HepG2 (cell line): Measurements from ENCODE around the gene PADI1. TPM values are rescaled to one million over a fixed set of nuclear protein-coding genes. Genes with fewer than 3 reads are reported as not detected.

Experiments used
- ATAC-seq: fragments of 200-7000 bp; cut with Tn5 transposase; 3 replicates; pipeline ENCODE4 v1.9.1; 2020; ENCODE audit warnings: mild to moderate bottlenecking, moderate library complexity
- BruUV-seq: library from RNA; stranded (reverse); fragments of 400-500 nt; replicated peaks from 2 replicates; lab custom pipeline; 2021; lab: Mats Ljungman, UMichigan
- CTCF ChIA-PET: fragments of 300-600 bp; formaldehyde crosslinking; extraction: SDS; loops from one replicate; lab custom pipeline; 2021; ENCODE audit warnings: low total read pairs, inconsistent platforms, low intra/inter-chr PET ratio; lab: Yijun Ruan, JAX
- POLR2A ChIA-PET: fragments of 350-600 bp; sonication (Branson Sonifier 250); formaldehyde crosslinking; loops from one replicate; lab custom pipeline; 2020; ENCODE audit warnings: antibody characterized with exemption, inconsistent platforms; lab: Yijun Ruan, JAX
- DNase-seq: peaks from one replicate; pipeline ENCODE4 v3.0.0-alpha.2; 2015; ENCODE audit warnings: low spot score
- FAIRE-seq: peaks from 3 replicates; lab custom pipeline; 2011; peaks lifted over from hg19 to GRCh38; lab: Jason Lieb, UNC
- H2AFZ ChIP-seq: one replicate; pipeline ENCODE4 v1.6.1; 2011; ENCODE audit warnings: low read length, inconsistent platforms
- H3K27ac ChIP-seq: fragments of 300-600 bp; 3 replicates; pipeline ENCODE4 v1.8.0; 2011; ENCODE audit warnings: mixed run types, mild to moderate bottlenecking, mixed read lengths, low read length, inconsistent platforms; ENCODE audit not compliant: insufficient read depth; ENCODE audit errors: extremely low read length
- H3K27me3 ChIP-seq, 2 experiments: fragments of 200-600 bp in 1 of 2; 2 replicates in 1 of 2; 3 replicates in 1 of 2; pipeline versions ENCODE4 v1.6.0 to v1.8.0; 2011; ENCODE audit warnings: low read length in 2 of 2, mild to moderate bottlenecking in 2 of 2, moderate library complexity in 2 of 2, inconsistent platforms in 1 of 2; ENCODE audit not compliant: insufficient read depth in 2 of 2, control insufficient read depth in 1 of 2
- H3K36me3 ChIP-seq, 2 experiments: fragments of 200-600 bp in 1 of 2; replicated peaks in 1 of 2; 2 replicates in 1 of 2; 3 replicates in 1 of 2; pipeline versions ENCODE4 v1.5.1 to v1.8.0; 2011; ENCODE audit warnings: low read length in 2 of 2, inconsistent platforms in 1 of 2; ENCODE audit not compliant: insufficient read depth in 2 of 2, control insufficient read depth in 1 of 2
- H3K4me1 ChIP-seq: 2 replicates; pipeline ENCODE4 v1.5.1; 2012; ENCODE audit warnings: low read length, inconsistent platforms; ENCODE audit not compliant: insufficient read depth
- H3K4me2 ChIP-seq: 2 replicates; pipeline ENCODE4 v1.6.0; 2011; ENCODE audit warnings: low read depth, low read length, inconsistent platforms
- H3K4me3 ChIP-seq, 3 experiments: fragments of 200-600 bp in 1 of 3; sonication (generic), shearing (Covaris generic) in 1 of 3; replicated peaks in 1 of 3; 2 replicates each; pipeline ENCODE4 v1.5.1; 2011 to 2016; ENCODE audit warnings: low read length in 3 of 3, inconsistent platforms in 2 of 3, low read depth in 2 of 3, mild to moderate bottlenecking in 2 of 3, control low read depth in 1 of 3, mixed read lengths in 1 of 3; ENCODE audit not compliant: insufficient read depth in 1 of 3
- H3K79me2 ChIP-seq: one replicate; pipeline ENCODE4 v1.6.1; 2011; ENCODE audit warnings: low read length, inconsistent platforms; ENCODE audit not compliant: insufficient read depth
- H3K9ac ChIP-seq: 2 replicates; pipeline ENCODE4 v1.6.0; 2011; ENCODE audit warnings: mild to moderate bottlenecking, low read depth, low read length, inconsistent platforms; ENCODE audit not compliant: insufficient read depth
- H3K9me3 ChIP-seq: 2 replicates; pipeline ENCODE4 v1.5.1; 2012; ENCODE audit warnings: mild to moderate bottlenecking, low read length
- H4K20me1 ChIP-seq: 2 replicates; pipeline ENCODE4 v1.6.0; 2011; ENCODE audit warnings: inconsistent platforms, mild to moderate bottlenecking, low read length, moderate library complexity; ENCODE audit not compliant: insufficient read depth
- GLMP ChIP-seq: sonication (generic); formaldehyde crosslinking; IDR thresholded peaks from 2 replicates; pipeline ENCODE4 v1.9.0; 2021; ENCODE audit warnings: missing genetic modification reagents, mild to moderate bottlenecking, borderline replicate concordance
- GTF3A ChIP-seq: sonication (generic); formaldehyde crosslinking; conservative IDR thresholded peaks from 2 replicates; pipeline ENCODE4 v1.4.0; 2020; ENCODE audit warnings: mild to moderate bottlenecking, missing genetic modification reagents
- HNRNPH1 ChIP-seq: fragments of 200-400 bp; formaldehyde crosslinking; optimal IDR thresholded peaks from 2 replicates; pipeline ENCODE3; 2017; ENCODE audit warnings: mild to moderate bottlenecking, low read depth, low read length
- MED8 ChIP-seq: sonication (generic); formaldehyde crosslinking; IDR thresholded peaks from 2 replicates; pipeline ENCODE4 v1.8.1; 2023; ENCODE audit warnings: mild to moderate bottlenecking, missing genetic modification reagents; ENCODE audit not compliant: insufficient replicate concordance
- NAIF1 ChIP-seq: sonication (generic); formaldehyde crosslinking; IDR thresholded peaks from 2 replicates; pipeline ENCODE4 v1.5.0; 2020; ENCODE audit warnings: mild to moderate bottlenecking, missing genetic modification reagents, borderline replicate concordance
- NCOA2 ChIP-seq: sonication (generic); formaldehyde crosslinking; IDR thresholded peaks from 2 replicates; pipeline ENCODE4 v1.8.0; 2022; ENCODE audit warnings: inconsistent platforms
- NCOA5 ChIP-seq: sonication (generic); formaldehyde crosslinking; IDR thresholded peaks from 2 replicates; pipeline ENCODE4 v1.4.0; 2020; ENCODE audit warnings: missing genetic modification reagents
- NFIC ChIP-seq: IDR thresholded peaks from 2 replicates; pipeline ENCODE4 v1.6.1; 2012; ENCODE audit warnings: mild to moderate bottlenecking, low read length, inconsistent platforms
- POLR2A ChIP-seq, 2 experiments: IDR thresholded peaks; 2 replicates each; pipeline ENCODE4 v1.6.1; 2011; ENCODE audit warnings: low read depth in 2 of 2, low read length in 2 of 2, mild to moderate bottlenecking in 1 of 2, moderate library complexity in 1 of 2; ENCODE audit not compliant: insufficient read depth in 1 of 2
- RAD51 ChIP-seq: fragments of 450-650 bp; IDR thresholded peaks from 2 replicates; pipeline ENCODE4 v1.6.1; 2016; ENCODE audit warnings: borderline replicate concordance
- SKI ChIP-seq: fragments of 450-650 bp; IDR thresholded peaks from one replicate; pipeline ENCODE4 v1.6.1; 2018; ENCODE audit warnings: mild to moderate bottlenecking; ENCODE audit not compliant: partially characterized antibody
- SSRP1 ChIP-seq: IDR thresholded peaks from 2 replicates; pipeline ENCODE4 v1.6.1; 2016; ENCODE audit warnings: control low read depth
- TBL1XR1 ChIP-seq: fragments of 150-350 bp; IDR thresholded peaks from 2 replicates; pipeline ENCODE4 v1.6.1; 2014; ENCODE audit warnings: borderline replicate concordance, low read length; ENCODE audit not compliant: partially characterized antibody
- ZBTB43 ChIP-seq: sonication (generic); formaldehyde crosslinking; conservative IDR thresholded peaks from 2 replicates; pipeline ENCODE4 v1.4.0; 2020; ENCODE audit warnings: missing genetic modification reagents
- ZC3H4 ChIP-seq: sonication (generic); formaldehyde crosslinking; IDR thresholded peaks from 2 replicates; pipeline ENCODE4 v1.4.0; 2020; ENCODE audit warnings: missing genetic modification reagents, borderline replicate concordance
- ZNF431 ChIP-seq: sonication (generic); formaldehyde crosslinking; IDR thresholded peaks from 2 replicates; pipeline ENCODE4 v1.9.0; 2022; ENCODE audit warnings: missing genetic modification reagents, low read depth, mild to moderate bottlenecking, borderline replicate concordance
- ZNF772 ChIP-seq: sonication (generic); formaldehyde crosslinking; IDR thresholded peaks from 2 replicates; pipeline ENCODE4 v1.5.0; 2020; ENCODE audit warnings: mild to moderate bottlenecking, missing genetic modification reagents
- WGBS: methylation state at CpG from one replicate; pipeline ENCODE4 v1.1.6; 2017; ENCODE audit warnings: low lambda C conversion rate; 5-methylcytosine and 5-hydroxymethylcytosine counted together
- in situ Hi-C: cut with HindIII; loops from 2 replicates; pipeline ENCODE4 v1.10.0; 2017; ENCODE audit warnings: low pct_unique_long_range_greater_than_20kb; ENCODE audit not compliant: extremely low pct_ligation_motif_present
- intact Hi-C: fragments of 100-400 bp; cut with micrococcal nuclease; formaldehyde crosslinking; loops from one replicate; pipeline ENCODE4 v1.10.0; 2022; ENCODE audit not compliant: unreplicated experiment
- polyA plus RNA-seq, 8 experiments: library from polyadenylated mRNA; depleted of rRNA in 3 of 8; stranded (reverse) in 7 of 8; unstranded in 1 of 8; fragments of >200 nt; fragmentation: Illumina TruSeq in 4 of 8; extraction: Trizol in 4 of 8; gene quantifications; 2 replicates each; pipeline versions ENCODE4 v1.2.1 to v1.2.3, GENCODE V29; 2011 to 2016; ENCODE audit warnings: low read depth in 4 of 8, missing spikeins in 1 of 8, mixed read lengths in 1 of 8; ENCODE audit not compliant: insufficient read depth in 1 of 8
- total RNA-seq, 5 experiments: library from RNA; depleted of rRNA; stranded (reverse); fragments of >200 nt; fragmentation: Illumina TruSeq; extraction: Trizol; gene quantifications; 2 replicates each; pipeline ENCODE4 v1.2.3, GENCODE V29; 2016; ENCODE audit warnings: low read depth in 1 of 5

The PADI1 gene
- total and polyA plus RNA-seq, 2 of the 13 experiments (the other 11 are each of a cell fraction or from before 2014, with no cell fraction given): not detected

- intact Hi-C loops: no loop called here
- H3K9me3 ChIP-seq: peaks cover 7% of the 10 kb centered on the region; the same call in 1 of the 2 replicates
- ATAC-seq: no peak
- 12% methylated on average over 2 of the region's 2 CpGs for WGBS
- H3K4me1 ChIP-seq: no peaks in the 10 kb centered on the region
- H3K9ac ChIP-seq: no peak overlapping the region
- DNase-seq: no peak
- H4K20me1 ChIP-seq: no peaks in the 10 kb centered on the region
- H3K36me3 ChIP-seq: no peaks in the 10 kb centered on the region
- H3K4me2 ChIP-seq: no peak overlapping the region
- TF ChIP-seq GTF3A (CRISPR knock-in tag) (no peak), POLR2A (IDR thresholded peaks at IDR 0.05; ENCODE audit: insufficient read depth in 1 of 2, low read depth in 2 of 2, low read length in 2 of 2) (no peak), TBL1XR1 (no peak)
- peaks cover 0 to 4% of the 10 kb centered on the region in 2 experiments; a peak in 1 of 5 replicates for H3K27me3 ChIP-seq
- POLR2A ChIA-PET: no interaction called here
- no peak overlapping the region for H3K4me3 ChIP-seq
- FAIRE-seq: no peak
- no peak overlapping the region for H3K27ac ChIP-seq
- CTCF ChIA-PET: no interaction called here
- no peak overlapping the region for H2AFZ ChIP-seq
- BruUV-seq: no TSS peak
- no peaks in the 10 kb centered on the region for H3K79me2 ChIP-seq
- in situ Hi-C loops: no loop called here
These were observed 15.3 kb upstream of the PADI1 start for GRCh38 chr1:17189632-17189990.

GRCh38 chr1:17190010-17190995, 14.6 kb upstream of the PADI1 start:
- no peak overlapping the region for H3K27ac ChIP-seq
- H2AFZ ChIP-seq: no peak overlapping the region
- ChIA-PET POLR2A (no interaction called here), CTCF (no interaction called here)
- 61% methylated on average over 5 of the region's 15 CpGs for WGBS
- DNase-seq (no peak), FAIRE-seq (no peak), ATAC-seq (no peak)
- H3K4me2 ChIP-seq: no peak overlapping the region
- H3K27me3 ChIP-seq: peaks cover 0 to 4% of the 10 kb centered on the region in 2 experiments; a peak in 1 of 5 replicates
- no peaks in the 10 kb centered on the region for H3K4me1 ChIP-seq
- H3K9ac ChIP-seq: no peak overlapping the region
- no peaks in the 10 kb centered on the region for H3K36me3 ChIP-seq
- H4K20me1 ChIP-seq: no peaks in the 10 kb centered on the region
- no peaks in the 10 kb centered on the region for H3K79me2 ChIP-seq
- no peak overlapping the region for H3K4me3 ChIP-seq
- intact Hi-C loops (no loop called here), in situ Hi-C loops (no loop called here)
- peaks cover 7% of the 10 kb centered on the region; the same call in 1 of the 2 replicates for H3K9me3 ChIP-seq
- BruUV-seq: no TSS peak
- no peak for TF ChIP-seq RAD51
- no peak for TF ChIP-seq ZNF772 (CRISPR knock-in tag)
- TF ChIP-seq ZNF431 (CRISPR knock-in tag): no peak
- TF ChIP-seq SKI: no peak
- TF ChIP-seq NCOA5 (CRISPR knock-in tag): no peak
- no peak for TF ChIP-seq NCOA2
- no peak for TF ChIP-seq MED8 (CRISPR knock-in tag)
- TF ChIP-seq ZC3H4: no peak
- TF ChIP-seq GLMP (CRISPR knock-in tag): no peak
- no peak for TF ChIP-seq NFIC
- TF ChIP-seq ZBTB43 (CRISPR knock-in tag): no peak
- TF ChIP-seq NAIF1 (CRISPR knock-in tag): no peak
- TF ChIP-seq SSRP1 (CRISPR knock-in tag): no peak
- no peak for TF ChIP-seq HNRNPH1
